Activated naive CD4-positive, alpha-beta T cell treated with anti-CD3 and anti-CD28 coated beads, Interleukin-2, amount 50 U/mL, for 24 hours (primary cell): ENCODE measurements around the gene SH3BGR.

ENCODE experiments used
- H3K27ac Mint-ChIP-seq: one replicate; pipeline ENCODE4 v1.8.0; 2021; ENCODE audit warnings: mild to moderate bottlenecking, mixed read lengths
- H3K27me3 Mint-ChIP-seq: one replicate; pipeline ENCODE4 v1.8.0; 2021; ENCODE audit warnings: mixed read lengths
- H3K36me3 Mint-ChIP-seq: one replicate; pipeline ENCODE4 v1.8.0; 2021; ENCODE audit warnings: mixed read lengths
- H3K4me1 Mint-ChIP-seq: one replicate; pipeline ENCODE4 v1.8.0; 2021; ENCODE audit warnings: mixed read lengths
- H3K4me3 Mint-ChIP-seq: one replicate; pipeline ENCODE4 v1.8.0; 2021; ENCODE audit warnings: mild to moderate bottlenecking, mixed read lengths
- H3K9me3 Mint-ChIP-seq: one replicate; pipeline ENCODE4 v1.8.0; 2021; ENCODE audit warnings: mixed read lengths

The SH3BGR gene

DNA sequence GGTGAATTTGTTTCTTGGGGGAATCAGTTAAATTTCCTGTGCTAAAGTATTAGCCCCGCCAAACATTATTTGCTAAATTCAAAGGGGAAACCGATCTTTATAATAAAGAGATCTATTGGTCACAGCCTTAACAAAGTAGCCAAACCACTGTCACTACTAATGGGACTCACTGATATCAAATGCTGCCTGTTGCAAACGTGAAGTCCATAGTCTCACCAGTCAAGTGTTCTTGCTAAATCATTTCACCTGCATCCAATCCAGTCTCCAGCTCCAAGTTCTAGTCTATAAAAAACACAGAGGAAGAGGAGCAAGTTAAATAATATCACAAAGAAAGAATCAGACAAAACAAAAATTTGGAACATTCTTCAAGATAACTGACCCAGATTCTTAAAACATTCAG, 30.1 kb downstream of the SH3BGR start:
- H3K36me3 Mint-ChIP-seq, result peaks cover 1% of the 10 kb centered on the region
- H3K4me3 Mint-ChIP-seq, result no peak overlapping the region
- no peak overlapping the region for H3K27ac Mint-ChIP-seq
- no peaks in the 10 kb centered on the region for H3K27me3 Mint-ChIP-seq
- H3K9me3 Mint-ChIP-seq, result no peaks in the 10 kb centered on the region
- H3K4me1 Mint-ChIP-seq, result no peaks in the 10 kb centered on the region

DNA sequence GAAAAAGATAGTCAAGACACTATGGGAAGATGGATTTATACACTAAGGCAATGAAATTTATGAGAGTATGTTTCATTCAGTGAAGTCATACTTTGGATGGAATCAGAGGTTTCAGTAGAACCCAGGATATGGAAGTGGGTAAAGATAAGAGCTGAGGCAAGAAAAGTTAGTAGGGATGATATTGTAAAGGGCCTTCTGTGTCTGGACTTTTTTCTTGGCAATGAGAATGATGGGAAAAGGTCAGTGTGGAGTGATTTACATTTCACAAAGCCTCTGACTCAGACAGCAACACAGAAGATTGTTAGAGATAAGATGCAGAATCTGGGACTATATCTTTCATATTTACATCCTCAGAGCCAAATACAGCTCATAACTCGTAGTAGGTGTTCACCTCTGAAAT, 32.1 kb downstream of the SH3BGR start:
- Mint-ChIP-seq H3K27me3 (no peaks in the 10 kb centered on the region), H3K9me3 (no peaks in the 10 kb centered on the region), H3K4me1 (no peaks in the 10 kb centered on the region), H3K27ac (no peak overlapping the region), H3K36me3 (peaks cover 1% of the 10 kb centered on the region), H3K4me3 (no peak overlapping the region)

DNA sequence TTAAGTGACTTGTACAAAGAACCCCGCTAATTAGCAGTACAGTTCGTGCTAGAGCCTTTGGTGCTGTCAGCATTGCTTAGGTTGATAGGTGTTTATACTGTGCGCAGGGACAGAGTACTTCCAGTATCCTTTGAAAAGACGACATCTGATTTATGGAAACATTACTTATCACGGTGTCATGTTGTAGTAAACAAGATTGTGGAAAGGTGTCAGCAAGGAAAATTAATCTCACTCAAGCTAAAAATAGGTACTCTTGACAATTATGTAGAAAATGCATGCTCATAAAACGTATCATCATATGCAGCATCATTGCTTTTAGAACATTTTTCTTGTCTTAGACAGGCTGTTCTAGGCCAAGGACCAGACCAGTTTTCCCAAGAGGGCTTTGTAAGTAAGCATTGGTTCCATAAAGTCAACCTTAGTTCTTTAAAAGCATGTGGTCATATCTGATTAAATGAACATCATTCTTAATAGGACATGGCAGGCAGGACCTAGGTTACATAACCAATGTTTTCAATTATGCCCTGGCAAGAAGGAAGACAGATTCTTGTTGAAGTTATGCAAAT, 33.0 kb downstream of the SH3BGR start:
- H3K27me3 Mint-ChIP-seq, result no peaks in the 10 kb centered on the region
- no peaks in the 10 kb centered on the region for H3K4me1 Mint-ChIP-seq
- peaks cover 1% of the 10 kb centered on the region for H3K36me3 Mint-ChIP-seq
- H3K4me3 Mint-ChIP-seq, result no peak overlapping the region
- H3K27ac Mint-ChIP-seq, result no peak overlapping the region
- no peaks in the 10 kb centered on the region for H3K9me3 Mint-ChIP-seq

DNA sequence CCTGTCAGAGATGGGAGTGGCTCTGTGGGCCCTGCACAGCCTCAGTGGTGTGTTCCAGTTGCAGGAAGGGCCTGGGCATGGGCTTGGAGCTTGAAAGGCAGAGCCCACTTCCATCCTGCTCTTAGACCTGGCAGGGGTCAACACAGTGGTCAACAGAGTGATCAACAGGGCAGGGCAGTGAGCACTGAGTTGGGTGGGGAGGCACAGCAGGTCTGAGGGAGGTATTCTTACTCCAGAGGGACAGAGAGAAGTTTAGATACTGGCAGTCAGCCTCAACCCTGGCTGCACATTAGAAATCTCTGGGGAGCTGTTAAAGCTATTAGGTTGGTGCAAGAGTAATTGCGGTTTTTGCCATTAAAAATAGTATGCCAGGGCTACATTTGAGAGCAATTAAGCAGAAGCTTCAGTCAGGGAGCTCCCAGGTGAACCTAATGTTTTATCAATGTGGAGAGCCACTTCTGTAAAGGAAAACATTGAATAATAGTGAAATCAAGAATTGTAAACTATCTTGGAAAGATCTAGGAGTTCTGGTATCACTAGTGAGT, 37.7 kb downstream of the SH3BGR start:
- H3K27me3 Mint-ChIP-seq, result no peaks in the 10 kb centered on the region
- peaks cover 12% of the 10 kb centered on the region for H3K9me3 Mint-ChIP-seq
- H3K4me1 Mint-ChIP-seq, result no peaks in the 10 kb centered on the region
- no peak overlapping the region for H3K4me3 Mint-ChIP-seq
- no peak overlapping the region for H3K27ac Mint-ChIP-seq
- peaks cover 9% of the 10 kb centered on the region for H3K36me3 Mint-ChIP-seq

DNA sequence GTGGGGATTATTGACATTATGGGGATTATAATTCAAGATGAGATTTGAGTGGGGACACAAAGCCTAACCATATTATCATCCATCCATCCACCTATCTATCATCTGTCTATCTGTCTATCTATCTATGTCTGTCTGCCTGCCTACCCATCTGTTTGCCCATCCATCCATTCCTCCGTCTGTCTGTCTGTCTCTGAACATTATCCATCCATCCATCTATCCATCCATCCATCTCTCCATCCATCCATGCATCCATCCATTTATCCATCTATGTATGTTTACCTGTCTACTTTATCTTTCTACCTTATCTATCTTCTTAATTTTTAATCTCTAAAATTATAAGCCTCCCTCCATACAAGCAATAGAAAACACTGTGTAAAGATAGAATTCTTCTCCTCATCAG, 47.4 kb downstream of the SH3BGR start:
- H3K36me3 Mint-ChIP-seq, result peaks cover 6% of the 10 kb centered on the region
- no peak overlapping the region for H3K27ac Mint-ChIP-seq
- no peaks in the 10 kb centered on the region for H3K4me1 Mint-ChIP-seq
- peaks cover 6% of the 10 kb centered on the region for H3K9me3 Mint-ChIP-seq
- H3K4me3 Mint-ChIP-seq, result no peak overlapping the region
- H3K27me3 Mint-ChIP-seq, result peaks cover 2% of the 10 kb centered on the region

DNA sequence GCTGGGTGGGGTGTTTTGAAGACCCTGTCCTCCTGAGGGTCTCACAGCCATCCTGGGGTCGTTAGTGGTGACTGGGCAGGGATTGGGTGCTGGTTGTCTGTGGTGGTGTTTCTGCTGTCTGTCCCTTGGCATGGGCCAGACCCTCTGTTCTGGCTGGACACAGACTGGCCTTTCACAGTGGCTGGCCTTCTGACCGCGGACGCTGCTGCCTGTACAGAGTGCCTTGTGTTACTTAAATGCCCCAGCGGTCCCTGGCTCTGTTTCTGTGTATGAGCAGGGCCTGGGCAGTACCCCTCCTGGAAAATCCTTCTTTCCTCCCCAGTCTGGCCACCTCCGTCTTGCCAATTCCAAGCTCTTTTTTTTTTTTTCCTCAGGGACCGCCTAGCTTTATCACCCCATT, 50.9 kb downstream of the SH3BGR start:
- Mint-ChIP-seq H3K4me1 (no peaks in the 10 kb centered on the region), H3K4me3 (no peak overlapping the region), H3K27ac (no peak overlapping the region), H3K27me3 (no peaks in the 10 kb centered on the region), H3K9me3 (no peaks in the 10 kb centered on the region), H3K36me3 (peaks cover 7% of the 10 kb centered on the region)

DNA sequence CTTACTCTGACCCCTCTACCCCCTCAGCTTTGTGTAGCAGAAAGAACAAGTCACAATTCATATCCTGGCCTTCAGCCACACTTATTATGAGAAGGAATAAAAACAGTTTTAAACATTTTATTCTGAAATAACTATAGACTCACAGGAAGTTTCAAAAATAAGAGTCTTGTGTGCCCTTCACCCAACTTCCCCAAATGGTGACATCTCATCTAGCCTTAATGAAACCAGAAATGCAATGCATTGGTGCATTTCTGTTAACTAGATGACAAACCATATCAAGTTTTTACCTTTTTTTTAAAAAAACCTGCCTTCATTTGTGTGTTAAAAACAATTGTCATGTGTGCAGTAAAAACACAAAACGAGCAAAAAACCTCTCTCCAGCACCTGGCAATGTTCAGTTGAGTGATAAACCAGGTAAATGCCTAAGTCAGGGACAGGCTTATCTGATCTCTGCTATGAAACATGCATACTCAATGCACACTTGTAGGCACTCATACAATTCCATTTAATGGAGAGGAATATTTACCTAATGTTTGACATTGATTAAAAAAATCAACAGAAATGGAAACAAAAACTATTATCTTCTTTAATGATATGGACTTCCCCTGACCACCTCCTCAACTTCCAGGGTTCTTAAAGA, 51.5 kb downstream of the SH3BGR start:
- Mint-ChIP-seq H3K27me3 (no peaks in the 10 kb centered on the region), H3K27ac (no peak overlapping the region), H3K4me1 (no peaks in the 10 kb centered on the region), H3K9me3 (no peaks in the 10 kb centered on the region), H3K4me3 (no peak overlapping the region), H3K36me3 (peaks cover 7% of the 10 kb centered on the region)

DNA sequence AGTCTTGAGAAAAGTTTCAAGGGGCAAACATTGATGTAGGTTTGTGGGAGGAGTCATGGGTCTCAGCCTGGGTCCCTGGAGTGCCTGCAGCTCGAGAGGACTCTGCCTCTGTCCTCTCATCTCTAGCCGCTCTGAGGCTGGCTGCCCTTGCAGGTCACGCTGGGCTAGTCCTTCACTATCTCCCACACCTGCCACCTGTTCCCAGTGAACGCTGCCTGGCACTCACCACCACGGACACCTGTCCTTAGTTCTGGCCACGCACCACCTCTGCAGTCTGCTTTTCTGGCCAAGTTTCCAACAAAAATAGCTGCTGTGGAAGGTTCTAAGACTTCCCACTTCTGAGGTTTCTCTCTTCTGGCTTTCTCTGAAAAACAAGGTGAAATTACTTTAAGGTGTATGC, 52.5 kb downstream of the SH3BGR start:
- Mint-ChIP-seq H3K4me3 (no peak overlapping the region), H3K36me3 (peaks cover 7% of the 10 kb centered on the region), H3K9me3 (no peaks in the 10 kb centered on the region), H3K27me3 (no peaks in the 10 kb centered on the region), H3K4me1 (no peaks in the 10 kb centered on the region), H3K27ac (no peak overlapping the region)

DNA sequence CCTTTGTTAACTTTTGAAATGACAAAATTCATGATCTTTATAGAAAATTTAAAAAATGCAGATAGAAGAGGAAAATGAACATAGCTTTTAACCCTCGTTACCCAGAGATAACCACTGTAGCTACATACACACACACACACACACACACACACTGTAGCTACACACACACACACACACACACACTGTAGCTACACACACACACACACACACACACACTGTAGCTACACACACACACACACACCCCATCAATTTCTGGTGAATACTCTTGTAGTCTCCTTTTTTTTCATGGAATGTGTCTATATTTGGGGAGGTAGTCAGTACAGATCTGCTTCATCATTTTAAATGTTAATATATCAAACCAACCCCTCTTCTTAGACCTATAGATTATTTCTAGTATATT, 58.5 kb downstream of the SH3BGR start:
- H3K4me1 Mint-ChIP-seq, result no peaks in the 10 kb centered on the region
- no peaks in the 10 kb centered on the region for H3K9me3 Mint-ChIP-seq
- no peak overlapping the region for H3K27ac Mint-ChIP-seq
- H3K4me3 Mint-ChIP-seq, result no peak overlapping the region
- H3K27me3 Mint-ChIP-seq, result no peaks in the 10 kb centered on the region
- peaks cover 7% of the 10 kb centered on the region for H3K36me3 Mint-ChIP-seq

DNA sequence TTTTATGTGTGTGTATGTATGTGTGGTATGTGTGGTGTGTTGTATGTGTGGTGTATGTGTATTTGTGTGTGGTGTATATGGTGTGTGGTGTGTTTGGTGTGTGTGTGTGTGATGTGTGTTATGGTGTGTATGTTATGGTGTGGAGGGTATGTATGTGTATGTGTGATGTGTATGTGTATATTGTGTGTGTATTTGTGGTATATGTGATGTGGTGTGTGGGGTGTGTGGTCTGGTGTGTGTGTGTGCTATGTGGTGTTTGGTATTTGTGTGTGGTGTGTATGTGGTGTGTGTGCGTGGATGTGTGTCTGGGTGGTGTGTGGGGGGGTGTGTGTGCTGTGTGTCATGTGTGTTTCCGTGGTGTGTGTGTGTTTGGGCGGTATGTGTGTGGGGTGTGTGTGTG, 59.3 kb downstream of the SH3BGR start:
- no peaks in the 10 kb centered on the region for H3K27me3 Mint-ChIP-seq
- no peaks in the 10 kb centered on the region for H3K9me3 Mint-ChIP-seq
- H3K27ac Mint-ChIP-seq, result no peak overlapping the region
- H3K36me3 Mint-ChIP-seq, result peaks cover 5% of the 10 kb centered on the region
- H3K4me3 Mint-ChIP-seq, result no peak overlapping the region
- H3K4me1 Mint-ChIP-seq, result no peaks in the 10 kb centered on the region

DNA sequence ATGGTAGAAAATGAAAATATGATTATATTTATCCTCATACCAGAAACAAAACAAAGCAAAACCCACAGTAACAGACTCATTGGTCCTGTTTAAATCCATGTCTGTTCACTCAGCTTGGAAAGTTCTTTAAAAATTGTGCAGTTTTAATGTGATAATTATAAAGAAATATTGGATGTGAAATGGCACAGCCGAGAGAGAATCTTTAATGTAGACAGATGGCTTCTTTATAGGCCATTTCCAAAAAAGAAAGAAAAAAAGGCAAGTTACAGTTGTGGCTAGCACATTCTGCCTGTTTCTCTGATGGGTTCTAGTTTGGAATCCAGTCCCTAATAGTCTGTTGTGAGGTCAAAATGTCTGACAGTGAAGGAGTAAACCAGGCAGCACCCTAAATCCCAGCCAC, 62.0 kb downstream of the SH3BGR start:
- Mint-ChIP-seq H3K9me3 (no peaks in the 10 kb centered on the region), H3K4me3 (no peak overlapping the region), H3K4me1 (peaks cover 4% of the 10 kb centered on the region), H3K36me3 (no peaks in the 10 kb centered on the region), H3K27ac (no peak overlapping the region), H3K27me3 (no peaks in the 10 kb centered on the region)

DNA sequence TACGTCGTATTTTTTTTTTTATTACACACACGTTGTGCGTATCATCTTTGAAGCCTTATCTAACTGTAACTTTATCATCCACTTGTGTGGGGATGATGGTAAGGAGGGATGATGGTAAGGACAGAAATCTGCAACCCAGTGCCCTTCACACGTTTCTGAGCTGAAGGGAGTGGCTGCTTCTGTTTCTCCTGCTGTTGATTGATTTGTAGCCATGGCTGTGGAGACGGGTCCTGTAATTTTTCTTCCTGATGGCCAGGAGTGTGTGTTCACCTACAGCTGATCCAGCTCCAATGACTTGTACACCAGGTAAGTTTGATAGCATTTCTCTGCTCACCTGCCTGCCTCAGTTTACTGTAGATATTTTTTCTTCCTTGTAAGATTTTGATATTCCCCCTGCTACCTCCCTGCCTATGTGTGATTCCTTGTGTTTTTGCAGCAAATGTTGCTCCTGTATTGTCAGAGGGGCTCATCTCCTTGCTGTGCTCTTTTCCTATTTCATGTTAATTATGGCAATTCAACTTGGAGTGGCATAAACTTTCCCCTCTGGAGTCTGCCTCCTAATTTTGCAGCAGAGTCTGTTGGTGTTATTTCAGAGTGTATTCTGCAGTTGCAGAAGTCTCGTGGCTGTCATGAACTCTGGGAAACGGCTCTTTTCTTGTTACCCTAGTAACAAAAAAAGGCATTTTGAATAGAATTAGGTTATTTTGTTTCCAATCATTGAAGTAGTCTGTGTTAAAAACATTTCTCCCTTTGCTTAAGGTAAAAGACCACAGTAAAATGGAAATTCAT, 64.1 kb downstream of the SH3BGR start:
- H3K27ac Mint-ChIP-seq, result no peak overlapping the region
- H3K27me3 Mint-ChIP-seq, result no peaks in the 10 kb centered on the region
- no peak overlapping the region for H3K4me3 Mint-ChIP-seq
- peaks cover 4% of the 10 kb centered on the region for H3K4me1 Mint-ChIP-seq
- H3K9me3 Mint-ChIP-seq, result no peaks in the 10 kb centered on the region
- no peaks in the 10 kb centered on the region for H3K36me3 Mint-ChIP-seq

DNA sequence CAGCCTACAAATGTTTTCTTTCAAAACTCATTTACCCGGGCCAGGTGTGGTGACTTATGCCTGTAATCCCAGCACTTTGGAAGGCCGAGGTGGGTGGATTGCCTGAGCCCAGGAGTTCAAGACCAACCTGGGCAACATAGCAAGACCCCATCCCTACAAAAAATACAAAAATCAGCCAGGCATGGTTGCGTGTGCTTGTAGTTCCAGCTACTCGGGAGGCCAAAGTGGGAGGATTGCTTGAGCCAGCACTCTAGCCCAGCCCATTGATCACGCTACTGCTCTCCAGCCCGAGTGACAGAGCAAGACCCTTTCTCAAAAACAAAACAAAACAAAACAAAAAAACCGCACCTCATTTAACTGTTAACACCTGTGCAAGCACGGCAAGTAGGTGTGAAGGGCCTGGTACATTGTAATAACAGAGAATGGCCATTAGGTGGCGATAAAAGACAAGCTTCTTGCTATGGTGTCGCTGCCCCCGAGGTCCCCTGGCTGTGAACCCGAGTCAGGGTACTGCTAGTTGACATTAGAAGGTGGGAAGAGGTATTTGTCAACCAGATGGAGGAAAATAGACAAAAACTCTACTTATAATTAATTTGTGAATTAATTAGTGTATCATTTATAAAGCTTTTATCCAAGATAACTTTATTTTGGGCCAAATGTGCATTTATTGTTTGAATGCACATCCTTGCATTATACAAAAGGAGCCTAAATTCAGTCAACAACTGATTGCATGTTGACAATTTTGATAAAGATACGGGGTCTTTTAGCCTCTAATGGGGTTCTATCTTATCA, 66.5 kb downstream of the SH3BGR start:
- Mint-ChIP-seq H3K27me3 (no peaks in the 10 kb centered on the region), H3K27ac (no peak overlapping the region), H3K4me1 (peaks cover 4% of the 10 kb centered on the region), H3K4me3 (no peak overlapping the region), H3K36me3 (no peaks in the 10 kb centered on the region), H3K9me3 (no peaks in the 10 kb centered on the region)

DNA sequence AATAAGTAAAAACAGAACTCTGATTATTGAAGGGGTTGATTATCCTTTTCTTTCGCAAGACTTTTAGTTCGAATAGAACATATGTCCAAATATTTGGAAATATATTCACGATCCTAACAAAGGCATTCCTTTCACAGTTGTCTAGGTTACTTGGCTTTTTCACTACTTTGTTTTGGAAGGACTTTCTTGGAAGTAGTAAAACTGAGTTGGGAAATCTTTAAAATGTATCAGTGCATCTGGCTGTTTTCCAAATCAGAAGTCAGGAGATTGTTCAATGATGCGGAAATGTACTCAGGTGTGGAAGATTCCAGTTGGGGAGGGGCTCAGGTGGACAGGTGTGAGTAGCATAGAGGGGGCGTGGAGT, 67.1 kb downstream of the SH3BGR start:
- H3K9me3 Mint-ChIP-seq, result no peaks in the 10 kb centered on the region
- no peaks in the 10 kb centered on the region for H3K36me3 Mint-ChIP-seq
- no peak overlapping the region for H3K4me3 Mint-ChIP-seq
- H3K4me1 Mint-ChIP-seq, result peaks cover 4% of the 10 kb centered on the region
- H3K27ac Mint-ChIP-seq, result no peak overlapping the region
- no peaks in the 10 kb centered on the region for H3K27me3 Mint-ChIP-seq

DNA sequence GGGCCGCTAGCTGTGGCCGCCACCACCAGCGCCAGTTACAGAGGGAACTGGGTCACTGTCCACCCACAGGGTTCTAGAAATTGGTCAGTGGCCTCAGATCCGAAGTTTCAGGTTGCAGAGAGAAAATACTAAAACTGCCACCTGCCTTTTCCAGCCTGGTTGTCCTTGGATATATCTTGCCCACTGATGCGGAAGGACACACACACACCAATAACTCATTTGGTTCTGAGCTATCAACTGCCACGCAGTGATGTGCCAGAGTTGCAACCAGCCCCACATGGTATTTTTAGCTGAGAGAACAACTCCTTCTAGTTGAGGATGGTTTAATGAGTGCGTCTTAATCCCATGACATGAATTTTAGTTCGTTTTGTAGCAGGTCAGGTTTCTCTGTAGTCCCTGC, 68.1 kb downstream of the SH3BGR start:
- Mint-ChIP-seq H3K27me3 (no peaks in the 10 kb centered on the region), H3K27ac (peak overlapping the region; percentile 6), H3K4me3 (no peak overlapping the region), H3K4me1 (peaks cover 4% of the 10 kb centered on the region), H3K9me3 (no peaks in the 10 kb centered on the region), H3K36me3 (no peaks in the 10 kb centered on the region)

DNA sequence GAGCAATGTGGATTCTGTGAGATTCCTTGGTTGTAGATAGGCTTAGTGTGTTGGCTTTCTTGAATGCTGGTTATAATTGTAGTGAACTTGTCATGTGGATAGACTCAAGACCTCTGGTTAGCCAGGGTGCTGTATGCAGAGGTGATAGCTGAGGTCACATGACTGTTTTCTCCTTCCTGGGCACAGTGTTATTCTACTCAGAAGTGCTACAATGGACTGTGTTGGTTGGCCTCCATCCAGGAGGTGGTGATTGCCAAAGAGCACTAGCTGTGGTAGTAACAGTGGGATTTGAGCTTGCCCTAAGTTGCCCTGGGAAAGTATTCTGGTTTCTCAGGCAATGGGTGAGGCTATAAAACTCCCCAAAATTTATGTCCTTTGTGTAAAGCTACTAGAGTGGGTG, 71.6 kb downstream of the SH3BGR start:
- Mint-ChIP-seq H3K27ac (no peak overlapping the region), H3K4me1 (peaks cover 1% of the 10 kb centered on the region)

More for the DNA sequence above, 71.6 kb downstream of the SH3BGR start:
- no peak overlapping the region for H3K4me3 Mint-ChIP-seq
- H3K36me3 Mint-ChIP-seq, result no peaks in the 10 kb centered on the region
- peaks cover 2% of the 10 kb centered on the region for H3K27me3 Mint-ChIP-seq
- no peaks in the 10 kb centered on the region for H3K9me3 Mint-ChIP-seq
